Activated naive CD4-positive, alpha-beta T cell treated with anti-CD3 and anti-CD28 coated beads, Interleukin-2, amount 10 ng/mL, durations not matched to agents 7 days and 5 days (primary cell): ENCODE measurements around the gene MYO5C.
"Not testable (repeated sequence)": the region's sequence is repeated elsewhere in the genome, so short reads cannot be mapped to it uniquely, and the experiment has no call there.

Experiments used
- CTCF ChIA-PET: fragments of 350-600 bp; sonication (Branson Sonifier 250); formaldehyde crosslinking; loops from one replicate; lab custom pipeline; 2021; ENCODE audit warnings: antibody characterized with exemption; lab: Charles Lee
- DNase-seq: peaks from one replicate; pipeline ENCODE4 v3.0.0-alpha.2; 2020
- H3K27ac Mint-ChIP-seq: one replicate; pipeline ENCODE4 v1.8.0; 2021; ENCODE audit warnings: mild to moderate bottlenecking, moderate library complexity, mixed read lengths
- H3K27me3 Mint-ChIP-seq: one replicate; pipeline ENCODE4 v1.8.0; 2021; ENCODE audit warnings: mild to moderate bottlenecking, mixed read lengths
- H3K36me3 Mint-ChIP-seq: one replicate; pipeline ENCODE4 v1.8.0; 2021; ENCODE audit warnings: mixed read lengths
- H3K4me1 Mint-ChIP-seq: one replicate; pipeline ENCODE4 v1.8.0; 2021; ENCODE audit warnings: mixed read lengths
- H3K4me3 Mint-ChIP-seq: one replicate; pipeline ENCODE4 v1.8.0; 2021; ENCODE audit warnings: mild to moderate bottlenecking, moderate library complexity, mixed read lengths
- H3K9me3 Mint-ChIP-seq: one replicate; pipeline ENCODE4 v1.8.0; 2021; ENCODE audit warnings: mixed read lengths

MYO5C gene

GRCh38 chr15:52255935-52256334, 39.7 kb downstream of the MYO5C start:
- Mint-ChIP-seq H3K4me1 (peaks cover 51% of the 10 kb centered on the region), H3K27me3 (peaks cover 17% of the 10 kb centered on the region), H3K27ac (no peak overlapping the region), H3K9me3 (no peaks in the 10 kb centered on the region), H3K36me3 (no peaks in the 10 kb centered on the region), H3K4me3 (no peak overlapping the region)
- DNase-seq, result no peak
- CTCF ChIA-PET, result interaction anchor here (0.6 to 7.4 kb wide), 15 partner anchors 10 to 482 kb away, joined by 3 to 80 read pairs (median 4); no protein-coding TSS in a partner anchor

- DNase-seq, result no peak
- H3K27ac Mint-ChIP-seq, result no peak overlapping the region
- no peak overlapping the region for H3K4me3 Mint-ChIP-seq
- H3K4me1 Mint-ChIP-seq, result peaks cover 43% of the 10 kb centered on the region
- no peaks in the 10 kb centered on the region for H3K9me3 Mint-ChIP-seq
- peaks cover 17% of the 10 kb centered on the region for H3K27me3 Mint-ChIP-seq
- CTCF ChIA-PET, result interaction anchor here (1.3 to 7.4 kb wide), 9 partner anchors 9 to 483 kb away, joined by 4 to 80 read pairs (median 12); no protein-coding TSS in a partner anchor
- no peaks in the 10 kb centered on the region for H3K36me3 Mint-ChIP-seq
Observed at GRCh38 chr15:52255008-52255407, 40.6 kb downstream of the MYO5C start.

- peak; percentile 33 for DNase-seq
- Mint-ChIP-seq H3K4me1 (peaks cover 42% of the 10 kb centered on the region), H3K27me3 (peaks cover 17% of the 10 kb centered on the region), H3K36me3 (no peaks in the 10 kb centered on the region), H3K9me3 (no peaks in the 10 kb centered on the region), H3K27ac (no peak overlapping the region), H3K4me3 (no peak overlapping the region)
- CTCF ChIA-PET, result interaction anchor here (0.6 to 7.4 kb wide), 5 partner anchors 27 to 483 kb away, joined by 5 to 80 read pairs (median 10); no protein-coding TSS in a partner anchor
Observed at GRCh38 chr15:52254391-52254790, 41.2 kb downstream of the MYO5C start.

GRCh38 chr15:52252781-52253180, 42.8 kb downstream of the MYO5C start:
- Mint-ChIP-seq H3K36me3 (no peaks in the 10 kb centered on the region), H3K4me3 (no peak overlapping the region)
- CTCF ChIA-PET, result interaction anchor here (0.7 to 7.4 kb wide), 9 partner anchors 8 to 482 kb away, joined by 3 to 80 read pairs (median 4); no protein-coding TSS in a partner anchor

GRCh38 chr15:52251144-52251860, 44.3 kb downstream of the MYO5C start:
- CTCF ChIA-PET, result interaction anchor here (7.4 kb wide), 1 partner anchor 484 kb away, joined by 80 read pairs; no protein-coding TSS in a partner anchor
- DNase-seq, result no peak
- H3K4me1 Mint-ChIP-seq, result peaks cover 18% of the 10 kb centered on the region
- H3K4me3 Mint-ChIP-seq, result no peak overlapping the region
- no peak overlapping the region for H3K27ac Mint-ChIP-seq
- peaks cover 24% of the 10 kb centered on the region for H3K27me3 Mint-ChIP-seq
- no peaks in the 10 kb centered on the region for H3K36me3 Mint-ChIP-seq
- no peaks in the 10 kb centered on the region for H3K9me3 Mint-ChIP-seq

More at GRCh38 chr15:52252781-52253180, 42.8 kb downstream of the MYO5C start:
- DNase-seq, result no peak
- Mint-ChIP-seq H3K9me3 (no peaks in the 10 kb centered on the region), H3K4me1 (peaks cover 31% of the 10 kb centered on the region), H3K27me3 (peaks cover 20% of the 10 kb centered on the region), H3K27ac (no peak overlapping the region)

- CTCF ChIA-PET, result no interaction called here
- no peak for DNase-seq
- Mint-ChIP-seq H3K27me3 (peaks cover 13% of the 10 kb centered on the region), H3K36me3 (no peaks in the 10 kb centered on the region), H3K27ac (no peak overlapping the region), H3K4me3 (no peak overlapping the region), H3K4me1 (peaks cover 12% of the 10 kb centered on the region), H3K9me3 (no peaks in the 10 kb centered on the region)
Observed at GRCh38 chr15:52247461-52247860, 48.1 kb downstream of the MYO5C start.

GRCh38 chr15:52246686-52247431, 48.7 kb downstream of the MYO5C start:
- peaks cover 15% of the 10 kb centered on the region for H3K4me1 Mint-ChIP-seq
- no peaks in the 10 kb centered on the region for H3K36me3 Mint-ChIP-seq
- H3K27ac Mint-ChIP-seq, result no peak overlapping the region
- CTCF ChIA-PET, result interaction anchor here (0.9 to 1.4 kb wide), 3 partner anchors 9 to 68 kb away, joined by 3 to 4 read pairs (median 3); no protein-coding TSS in a partner anchor
- H3K4me3 Mint-ChIP-seq, result no peak overlapping the region
- peaks cover 13% of the 10 kb centered on the region for H3K27me3 Mint-ChIP-seq
- H3K9me3 Mint-ChIP-seq, result no peaks in the 10 kb centered on the region
- no peak for DNase-seq

GRCh38 chr15:52243697-52244555, 51.7 kb downstream of the MYO5C start:
- Mint-ChIP-seq H3K9me3 (no peaks in the 10 kb centered on the region), H3K27me3 (peaks cover 13% of the 10 kb centered on the region), H3K27ac (no peak overlapping the region), H3K4me3 (no peak overlapping the region), H3K36me3 (peaks cover 3% of the 10 kb centered on the region), H3K4me1 (peaks cover 25% of the 10 kb centered on the region)
- DNase-seq, result no peak
- CTCF ChIA-PET, result interaction anchor here (1.5 kb wide), 1 partner anchor 10 kb away, joined by 4 read pairs; no protein-coding TSS in a partner anchor

- H3K4me3 Mint-ChIP-seq, result no peak overlapping the region
- peaks cover 3% of the 10 kb centered on the region for H3K36me3 Mint-ChIP-seq
- H3K27me3 Mint-ChIP-seq, result peaks cover 13% of the 10 kb centered on the region
- no peak for DNase-seq
- no peaks in the 10 kb centered on the region for H3K9me3 Mint-ChIP-seq
- no peak overlapping the region for H3K27ac Mint-ChIP-seq
- CTCF ChIA-PET, result interaction anchor here (1.5 kb wide), 1 partner anchor 10 kb away, joined by 3 read pairs; no protein-coding TSS in a partner anchor
- H3K4me1 Mint-ChIP-seq, result peaks cover 25% of the 10 kb centered on the region
Observed at GRCh38 chr15:52243286-52243685, 52.3 kb downstream of the MYO5C start.

GRCh38 chr15:52241489-52241888, 54.1 kb downstream of the MYO5C start:
- Mint-ChIP-seq H3K27me3 (peaks cover 4% of the 10 kb centered on the region), H3K27ac (peak overlapping the region; percentile 94), H3K36me3 (peaks cover 5% of the 10 kb centered on the region), H3K9me3 (no peaks in the 10 kb centered on the region), H3K4me1 (peaks cover 28% of the 10 kb centered on the region), H3K4me3 (peak overlapping the region; percentile 51)
- peak; percentile 53 for DNase-seq
- CTCF ChIA-PET, result interaction anchor here (2.5 kb wide), 1 partner anchor 15 kb away, joined by 7 read pairs; no protein-coding TSS in a partner anchor

GRCh38 chr15:52240166-52240565, 55.4 kb downstream of the MYO5C start:
- no peaks in the 10 kb centered on the region for H3K27me3 Mint-ChIP-seq
- H3K27ac Mint-ChIP-seq, result no peak overlapping the region
- CTCF ChIA-PET, result interaction anchor here (1.4 to 2.5 kb wide), 3 partner anchors 11 to 494 kb away, joined by 3 to 7 read pairs (median 3); no protein-coding TSS in a partner anchor
- peaks cover 38% of the 10 kb centered on the region for H3K4me1 Mint-ChIP-seq
- H3K4me3 Mint-ChIP-seq, result no peak overlapping the region
- no peak for DNase-seq
- H3K36me3 Mint-ChIP-seq, result peaks cover 5% of the 10 kb centered on the region
- no peaks in the 10 kb centered on the region for H3K9me3 Mint-ChIP-seq

GRCh38 chr15:52238989-52239525, 56.5 kb downstream of the MYO5C start:
- H3K27ac Mint-ChIP-seq, H3K9me3 Mint-ChIP-seq, H3K27me3 Mint-ChIP-seq, H3K36me3 Mint-ChIP-seq, H3K4me3 Mint-ChIP-seq, DNase-seq: not testable (repeated sequence)
- H3K4me1 Mint-ChIP-seq, result peaks cover 46% of the 10 kb centered on the region
- CTCF ChIA-PET, result interaction anchor here (1.2 to 1.4 kb wide), 2 partner anchors 14 to 495 kb away, joined by 3 to 4 read pairs; no protein-coding TSS in a partner anchor

GRCh38 chr15:52238149-52238548, 57.5 kb downstream of the MYO5C start:
- H3K36me3 Mint-ChIP-seq, result peaks cover 6% of the 10 kb centered on the region
- CTCF ChIA-PET, result interaction anchor here (1.2 kb wide), 1 partner anchor 13 kb away, joined by 4 read pairs; no protein-coding TSS in a partner anchor
- no peak for DNase-seq
- no peaks in the 10 kb centered on the region for H3K27me3 Mint-ChIP-seq
- H3K9me3 Mint-ChIP-seq, result no peaks in the 10 kb centered on the region
- H3K4me1 Mint-ChIP-seq, result peaks cover 50% of the 10 kb centered on the region
- H3K27ac Mint-ChIP-seq, result no peak overlapping the region
- H3K4me3 Mint-ChIP-seq, result no peak overlapping the region
